Stimulated activated CD8-positive, alpha-beta memory T cell treated with anti-CD3 and anti-CD28 coated beads, Interleukin-7, amount 100 ng/mL, for 1 hour (primary cell): ENCODE measurements around the gene SNRNP35.
"Not testable (repeated sequence)": the region's sequence is repeated elsewhere in the genome, so short reads cannot be mapped to it uniquely, and the experiment has no call there.

ENCODE experiments used
- DNase-seq, 2 donors: peaks; one replicate each; pipeline ENCODE4 v3.0.0-alpha.2; 2020; ENCODE audit warnings: low read depth in 2 of 2

Gene SNRNP35

DNA sequence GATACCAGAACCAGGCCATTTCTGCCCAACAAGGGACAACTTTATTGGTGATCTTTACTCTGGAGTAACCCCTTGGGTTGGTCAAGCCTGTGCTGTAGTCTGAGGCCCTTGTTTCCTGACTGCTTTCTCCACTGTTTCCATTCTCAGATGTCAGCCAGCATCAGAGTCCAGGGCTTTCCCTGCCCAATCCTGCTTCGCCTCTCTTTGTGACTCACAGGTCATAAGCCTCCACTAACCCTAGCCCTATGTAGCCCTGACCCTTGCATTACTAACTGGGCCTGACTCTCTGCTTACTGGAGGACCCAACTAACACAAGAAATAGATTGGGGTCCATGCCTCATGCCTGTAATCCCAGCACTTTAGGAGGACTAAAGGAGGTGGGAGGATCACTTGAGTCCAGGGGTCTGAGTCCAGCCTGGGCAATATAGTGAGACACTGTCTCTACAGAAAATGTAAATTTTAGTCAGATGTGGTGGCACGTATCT is 8.6 kb upstream of the SNRNP35 start:
- no peak for DNase-seq

DNA sequence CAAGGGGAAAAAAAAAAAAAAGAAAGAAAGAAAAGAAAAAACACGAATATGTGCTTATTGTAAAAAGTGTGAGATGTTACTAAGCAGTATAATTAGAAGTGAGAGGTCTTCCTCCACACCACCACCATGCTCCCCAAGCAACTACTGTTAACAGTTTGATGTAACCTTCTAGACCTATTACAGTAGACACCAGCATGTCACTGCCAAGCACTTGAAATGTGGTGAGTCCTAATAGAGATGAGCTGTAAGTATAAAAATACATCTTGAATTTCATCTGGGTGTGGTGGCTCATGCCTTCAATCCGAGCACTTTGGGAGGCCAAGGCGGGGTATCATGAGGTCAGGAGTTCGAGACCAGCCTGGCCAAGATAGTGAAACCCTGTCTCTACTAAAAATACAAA is 8.1 kb upstream of the SNRNP35 start:
- DNase-seq, result no peak

DNA sequence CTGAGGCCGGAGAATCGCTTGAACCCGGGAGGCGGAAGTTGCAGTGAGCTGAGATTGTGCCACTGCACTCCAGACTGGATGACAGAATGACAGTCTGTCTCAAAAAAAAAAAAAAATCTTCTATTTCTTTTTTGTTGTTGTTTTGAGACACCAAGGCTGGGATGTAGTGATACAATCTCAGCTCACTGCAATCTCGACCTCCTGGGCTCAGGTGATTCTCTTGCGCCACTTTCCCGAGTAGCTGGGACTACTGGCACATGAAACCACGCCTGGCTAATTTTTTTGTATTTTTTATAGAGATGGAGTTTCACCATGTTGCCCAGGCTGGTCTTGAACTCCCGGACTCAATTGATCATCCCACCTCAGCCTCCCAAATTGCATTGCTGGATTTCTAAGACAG is 7.3 kb upstream of the SNRNP35 start:
- no peak for DNase-seq

DNA sequence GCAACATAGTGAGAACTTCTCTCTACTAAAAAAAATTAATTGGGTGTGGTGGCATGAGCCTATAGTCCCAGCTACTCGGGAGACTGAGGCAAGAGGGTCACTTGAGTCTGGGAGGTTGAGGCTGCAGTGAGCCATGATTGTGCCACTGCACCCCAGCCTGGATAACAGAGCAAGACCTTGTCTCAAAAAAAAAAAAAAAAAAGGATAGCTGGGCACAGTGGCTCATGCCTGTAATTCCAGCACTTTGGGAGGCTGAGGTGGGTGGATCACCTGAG is 5.7 kb upstream of the SNRNP35 start:
- DNase-seq, result not testable (repeated sequence)

DNA sequence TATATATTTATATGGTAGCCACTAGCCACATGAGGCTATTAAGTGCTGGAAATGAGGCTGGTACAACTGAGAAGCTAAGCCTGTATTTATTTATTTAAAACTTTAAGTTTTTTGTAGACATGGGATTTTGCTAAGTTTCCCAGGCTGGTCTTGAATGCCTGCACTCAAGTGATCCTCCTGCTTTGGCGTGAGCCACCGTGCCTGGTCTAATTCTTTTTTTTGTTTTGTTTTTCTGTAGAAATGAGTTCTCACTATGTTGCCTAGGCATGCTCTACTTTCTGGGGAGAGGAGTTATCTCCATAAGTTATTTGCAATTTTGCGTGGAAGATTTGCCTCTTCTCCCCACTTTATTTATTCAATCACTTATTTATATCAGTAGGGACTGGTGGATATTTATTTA is 4.8 kb upstream of the SNRNP35 start:
- DNase-seq, result no peak

DNA sequence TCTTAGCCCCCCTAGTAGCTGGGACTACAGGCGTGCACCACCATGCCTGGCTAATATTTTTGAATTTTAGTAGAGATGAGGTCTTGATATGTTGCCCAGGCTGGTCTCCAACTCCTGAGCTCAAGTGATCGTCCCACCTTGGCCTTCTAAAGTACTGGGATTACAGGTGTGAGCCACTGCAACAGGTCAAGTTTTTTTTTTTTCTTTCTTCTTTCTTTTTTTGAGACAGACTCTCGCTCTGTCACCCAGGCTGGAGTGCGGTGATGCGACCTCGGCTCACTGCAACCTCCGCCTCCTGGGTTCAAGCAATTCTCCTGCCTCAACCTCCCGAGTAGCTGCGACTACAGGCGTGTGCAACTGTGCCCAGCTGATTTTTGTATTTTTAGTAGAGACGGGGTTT is 5.2 kb downstream of the SNRNP35 start:
- not testable (repeated sequence) for DNase-seq

DNA sequence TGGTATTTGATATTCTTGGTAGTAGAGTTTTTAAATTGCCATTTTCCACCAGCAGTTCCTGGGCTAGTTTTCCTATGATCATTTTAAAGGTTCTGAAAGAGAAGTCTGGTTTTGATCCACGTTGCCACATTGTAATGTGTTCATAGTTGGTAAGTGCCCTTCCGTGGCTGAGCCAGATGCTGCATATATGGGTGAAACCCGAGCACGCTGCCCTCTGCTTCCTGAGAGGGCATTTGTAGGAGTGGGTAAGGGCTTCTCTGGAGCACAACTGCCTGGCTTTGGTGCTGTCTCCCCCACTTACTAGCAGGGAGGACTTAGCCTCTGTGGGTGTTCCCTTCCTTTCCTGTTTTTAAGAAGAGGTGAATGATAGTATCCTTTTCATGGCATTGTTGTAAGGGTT is 7.1 kb downstream of the SNRNP35 start:
- DNase-seq, result no peak

DNA sequence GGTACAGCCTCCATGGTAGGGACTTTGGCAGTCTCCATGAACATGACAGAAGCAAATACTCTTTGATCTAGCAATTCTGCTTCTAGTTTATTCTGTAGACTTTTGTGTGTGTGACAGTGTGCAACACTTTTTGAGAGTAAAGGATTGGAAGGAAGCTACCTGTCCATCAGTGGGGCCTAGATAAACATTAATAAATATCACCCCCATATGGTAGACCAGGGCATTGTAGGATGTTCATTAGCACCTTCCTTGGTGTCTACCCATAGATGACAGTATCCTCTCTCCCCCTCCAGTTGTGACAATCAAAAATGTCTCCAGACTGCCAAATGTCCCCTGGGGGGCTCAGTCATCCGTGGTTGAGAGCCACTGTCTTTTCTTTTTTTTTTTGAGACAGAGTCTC is 10.8 kb downstream of the SNRNP35 start:
- DNase-seq, result no peak

DNA sequence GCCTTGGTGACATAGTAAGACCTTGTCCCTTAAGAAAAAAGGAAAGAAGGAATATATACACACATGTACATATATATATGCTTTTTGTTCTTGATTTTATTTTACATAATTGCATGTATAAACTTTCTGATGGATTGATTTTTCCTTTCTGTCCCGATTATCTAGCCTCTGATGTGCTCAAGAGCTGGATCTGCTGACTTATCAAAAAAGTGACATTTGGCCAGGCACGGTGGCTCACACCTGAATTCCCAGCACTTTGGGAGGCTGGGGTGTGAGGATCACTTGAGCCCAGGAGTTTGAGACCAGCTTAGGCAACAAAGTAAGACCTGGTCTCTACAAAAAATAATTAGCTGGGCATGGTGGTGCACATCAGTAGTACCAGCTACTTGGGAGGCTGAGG is 12.0 kb downstream of the SNRNP35 start:
- no peak for DNase-seq

DNA sequence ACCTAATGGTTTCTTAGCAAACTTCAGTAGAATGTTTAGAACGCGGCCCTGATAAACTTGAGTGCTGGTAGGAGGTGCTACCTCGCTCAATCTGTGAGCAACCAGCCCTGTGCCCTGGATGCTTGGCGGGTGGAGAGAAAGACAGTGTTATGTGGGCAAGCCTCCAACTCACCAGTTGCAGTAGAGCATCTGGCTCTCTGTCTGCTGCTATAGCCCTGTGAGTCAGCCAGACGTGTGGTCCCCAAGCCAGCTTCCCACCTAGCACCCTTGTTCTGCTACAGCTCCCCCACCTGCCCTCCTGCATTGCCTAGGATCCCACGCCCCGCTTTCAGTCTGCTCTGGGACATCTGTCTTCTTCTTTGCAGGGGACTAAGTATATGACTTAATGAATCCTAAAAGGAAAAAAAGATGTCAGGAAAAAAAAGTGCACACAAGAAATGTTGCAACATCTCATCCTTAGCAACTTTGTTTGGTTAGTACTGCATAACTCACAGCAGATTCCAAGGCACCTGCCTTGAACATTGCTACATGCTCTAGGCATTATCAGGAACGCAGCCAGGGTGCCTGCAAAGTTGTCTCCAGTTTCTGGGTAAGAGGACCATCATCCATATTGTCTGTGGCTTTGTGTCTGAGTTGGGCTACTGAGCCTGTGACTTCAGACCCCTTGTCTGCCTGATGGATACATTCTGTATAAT is 13.6 kb downstream of the SNRNP35 start:
- no peak for DNase-seq

DNA sequence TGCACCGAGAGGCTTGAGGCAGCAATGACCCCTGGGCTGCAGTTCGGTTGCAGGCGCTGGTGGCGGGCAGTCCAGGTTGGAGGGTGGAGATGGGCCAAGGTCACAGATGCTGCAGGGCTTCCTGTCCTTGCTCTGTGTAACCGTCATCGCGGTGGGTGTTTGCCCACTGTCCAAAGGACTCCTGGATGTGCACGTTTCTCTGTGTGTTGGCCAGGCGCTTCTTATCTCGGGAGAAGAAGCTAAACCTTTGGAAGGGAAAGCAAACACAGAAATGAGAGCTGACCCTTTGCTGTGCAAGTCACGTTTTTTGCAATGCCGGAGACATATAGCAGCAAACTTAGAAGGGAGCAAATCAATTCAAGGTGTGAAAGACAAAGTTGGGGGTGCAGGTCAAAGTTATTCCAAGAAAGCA is 14.5 kb downstream of the SNRNP35 start:
- no peak for DNase-seq

DNA sequence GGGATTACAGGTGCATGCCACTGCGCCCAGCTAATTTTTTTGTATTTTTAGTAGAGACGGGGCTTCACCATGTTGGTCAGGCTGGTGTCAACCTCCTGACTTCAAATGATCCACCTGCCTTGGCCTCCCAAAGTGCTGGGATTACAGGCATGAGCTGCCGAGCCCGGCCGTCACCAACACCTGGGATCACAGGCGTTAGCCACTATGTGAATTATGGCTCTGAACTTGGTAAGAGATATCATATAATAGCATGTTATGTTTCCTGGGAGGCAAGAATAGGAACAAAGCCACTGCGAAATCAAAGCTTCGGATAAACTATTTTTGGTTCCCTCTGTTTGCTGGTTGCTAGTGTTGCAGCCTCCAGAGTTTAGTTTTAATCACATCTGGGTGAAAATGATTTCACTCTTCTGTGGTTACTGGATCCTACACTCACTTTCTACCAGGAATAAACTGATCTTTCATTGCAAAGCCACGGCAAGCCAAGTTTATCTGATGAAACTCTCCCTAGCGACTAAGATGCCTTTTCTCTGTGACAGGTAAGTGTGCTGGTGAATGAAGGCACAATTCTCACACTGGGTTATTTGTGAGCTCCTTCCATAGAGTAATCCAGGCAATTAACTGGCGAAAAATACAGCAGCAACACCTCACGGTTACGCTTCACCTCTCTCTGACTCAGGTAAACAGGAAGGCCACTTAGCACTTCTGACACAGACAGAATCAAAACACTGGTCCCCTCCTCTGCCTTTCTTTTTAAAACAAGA is 16.7 kb downstream of the SNRNP35 start:
- no peak for DNase-seq

DNA sequence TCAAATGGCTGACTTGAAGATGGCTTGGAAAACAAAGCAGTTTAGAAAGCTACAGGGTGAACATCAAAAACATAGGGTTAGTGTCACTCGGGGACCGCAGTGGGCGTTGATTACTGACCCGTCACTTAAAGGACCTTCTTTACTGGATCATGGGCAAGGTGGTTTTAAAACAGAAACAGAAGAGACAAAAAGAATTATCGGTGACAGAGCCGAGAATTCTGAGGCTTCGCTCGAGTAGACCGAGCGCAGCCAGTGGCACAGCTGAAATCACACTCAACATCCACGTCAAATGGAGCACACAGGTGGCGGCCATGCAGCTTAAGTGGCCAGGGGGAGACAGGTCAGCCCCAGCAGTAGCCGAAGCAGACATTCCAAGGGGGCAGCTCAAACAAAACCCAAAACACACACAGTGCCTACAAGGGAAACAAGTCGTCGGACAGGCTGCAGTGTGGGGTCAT is 17.3 kb downstream of the SNRNP35 start:
- DNase-seq, result no peak

DNA sequence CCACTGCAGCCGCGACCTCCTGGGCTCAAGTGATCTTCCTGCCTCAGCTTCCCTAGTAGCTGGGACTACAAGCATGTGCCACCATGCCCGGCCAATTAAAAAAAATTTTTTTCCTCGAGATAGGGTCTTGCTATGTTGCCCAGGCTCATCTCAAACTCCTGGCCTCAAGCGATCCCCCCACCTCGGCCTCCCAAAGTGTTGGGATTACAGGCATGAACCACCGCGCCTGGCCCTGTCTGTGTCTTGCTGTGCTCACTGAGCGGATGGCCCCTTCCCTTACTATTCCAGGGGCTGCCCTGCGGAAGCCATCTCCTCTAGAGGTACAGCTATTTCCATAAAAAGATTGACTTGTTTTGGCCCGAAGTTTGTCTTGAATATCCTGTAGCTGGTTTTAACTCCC is 20.1 kb downstream of the SNRNP35 start:
- DNase-seq, result no peak

DNA sequence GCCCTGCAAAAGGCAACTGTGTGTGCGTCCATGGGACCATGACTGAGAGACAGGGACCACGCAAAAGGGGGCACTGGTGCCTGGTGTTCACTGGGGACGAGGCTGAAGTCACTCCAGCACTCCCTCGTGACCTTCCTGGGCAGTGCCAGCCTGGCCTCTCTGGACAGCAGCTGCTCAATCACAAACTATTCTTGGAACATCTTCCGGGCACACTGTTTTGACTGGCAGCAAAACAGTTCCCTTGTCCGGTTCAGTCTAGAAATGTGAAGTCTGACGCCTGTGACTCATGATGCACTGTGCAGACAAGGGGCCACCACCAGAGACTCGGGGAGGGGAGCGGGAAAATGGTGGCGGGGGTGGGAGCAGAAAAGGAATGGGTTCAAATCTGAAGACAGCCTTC is 20.8 kb downstream of the SNRNP35 start:
- DNase-seq, result no peak

DNA sequence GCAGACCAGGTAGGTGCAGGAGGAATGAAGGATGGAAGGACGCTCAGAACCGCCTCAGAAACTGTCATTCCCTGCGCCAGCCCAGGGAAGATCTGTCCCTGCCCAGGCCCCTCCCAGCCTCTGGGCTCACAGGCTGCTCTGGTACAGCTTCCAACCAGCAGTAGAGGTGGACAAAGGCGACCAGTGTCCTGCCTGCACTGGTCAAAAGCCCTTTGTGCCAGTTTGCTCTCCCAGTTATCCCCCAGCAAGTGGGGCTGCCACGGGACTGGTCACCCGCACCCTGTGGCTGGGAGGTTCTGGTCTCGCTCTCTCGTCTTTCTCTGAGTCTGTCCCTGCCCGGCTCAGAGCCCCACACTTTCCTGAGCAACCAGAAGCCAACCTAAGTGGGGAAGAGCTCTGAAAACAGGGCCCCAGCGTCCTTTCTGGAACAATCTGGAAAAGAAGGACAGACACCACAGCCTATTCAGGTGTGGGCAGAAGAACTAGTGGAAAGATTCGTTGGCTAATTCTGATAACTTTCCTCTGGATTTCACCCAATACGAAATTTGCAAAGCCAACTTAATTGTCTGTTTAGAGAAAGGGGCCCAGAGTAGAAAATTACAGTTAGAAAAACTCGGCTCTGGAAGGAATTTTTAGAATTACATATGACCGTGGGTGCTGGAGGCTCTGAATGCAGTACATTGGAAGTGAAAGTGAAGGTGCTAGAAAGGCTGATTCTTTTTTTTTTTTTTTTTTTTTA is 21.7 kb downstream of the SNRNP35 start:
- DNase-seq, result no peak

DNA sequence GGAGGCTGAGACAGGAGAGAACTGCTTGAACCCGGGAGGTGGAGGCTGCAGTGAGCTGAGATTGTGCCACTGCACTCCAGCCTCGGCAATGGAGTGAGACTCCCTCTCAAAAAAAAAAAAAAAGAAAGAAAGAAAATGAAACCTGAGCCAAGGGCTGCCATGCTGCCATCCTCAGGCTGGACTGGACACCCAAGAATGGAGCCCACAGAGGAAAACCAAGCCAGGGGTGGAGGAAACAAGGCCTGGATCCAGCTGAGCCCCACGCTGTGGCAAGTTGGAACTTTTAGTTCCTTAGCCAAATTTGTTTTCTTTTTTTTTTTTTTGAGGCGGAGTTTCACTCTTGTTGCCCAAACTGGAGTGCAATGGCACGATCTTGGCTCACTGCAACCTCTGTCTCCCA is 23.3 kb downstream of the SNRNP35 start:
- not testable (repeated sequence) for DNase-seq

DNA sequence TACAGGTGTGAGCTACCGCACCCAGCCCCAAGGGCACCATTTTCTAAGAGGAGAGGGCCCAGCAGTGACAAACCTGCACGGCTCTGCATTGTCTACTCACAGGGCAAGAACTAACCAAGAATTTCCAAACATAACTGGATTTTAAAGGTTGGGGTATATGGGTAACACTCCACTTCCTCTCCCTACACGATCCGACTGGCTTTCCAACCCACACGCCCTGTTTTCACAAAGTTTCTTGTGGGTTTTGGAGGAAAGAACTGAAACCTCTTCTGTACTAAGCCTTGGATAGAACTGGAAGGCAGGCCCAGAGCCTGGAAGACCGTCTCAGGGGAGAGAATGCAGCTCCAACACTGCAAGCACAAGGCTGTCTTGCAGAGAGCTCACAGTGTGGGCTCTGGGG is 24.9 kb downstream of the SNRNP35 start:
- no peak for DNase-seq

DNA sequence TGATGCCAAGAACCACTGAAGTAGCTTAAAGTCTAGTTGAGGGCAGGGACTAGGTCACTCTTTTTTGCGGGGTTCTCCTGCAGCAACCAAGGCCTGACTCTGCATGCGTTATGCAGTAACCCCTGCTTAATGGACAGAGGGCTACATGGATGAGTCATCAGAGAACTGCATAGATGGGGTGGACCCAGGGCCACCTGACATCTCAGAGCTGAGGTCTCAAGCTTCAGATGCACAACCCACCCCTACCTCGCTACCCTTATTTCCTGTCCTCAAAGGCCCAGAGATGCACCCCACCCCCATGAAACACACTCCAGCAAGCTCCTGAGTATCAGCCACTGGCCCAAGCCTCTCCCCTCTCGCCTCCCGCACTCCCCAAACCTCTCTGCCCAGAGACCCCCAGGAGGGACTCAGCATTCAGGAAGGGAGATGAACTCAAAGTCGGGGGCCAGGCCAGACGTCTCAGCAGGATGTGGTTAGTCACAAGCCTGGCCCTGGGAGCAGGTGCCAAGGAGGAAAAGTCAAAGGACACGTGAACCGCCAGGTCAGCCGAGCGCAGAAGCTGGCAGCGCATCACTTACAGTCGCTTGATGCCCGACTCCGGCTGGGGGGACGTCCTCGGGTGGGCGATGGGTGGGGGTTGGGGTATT is 25.8 kb downstream of the SNRNP35 start:
- DNase-seq, result no peak

DNA sequence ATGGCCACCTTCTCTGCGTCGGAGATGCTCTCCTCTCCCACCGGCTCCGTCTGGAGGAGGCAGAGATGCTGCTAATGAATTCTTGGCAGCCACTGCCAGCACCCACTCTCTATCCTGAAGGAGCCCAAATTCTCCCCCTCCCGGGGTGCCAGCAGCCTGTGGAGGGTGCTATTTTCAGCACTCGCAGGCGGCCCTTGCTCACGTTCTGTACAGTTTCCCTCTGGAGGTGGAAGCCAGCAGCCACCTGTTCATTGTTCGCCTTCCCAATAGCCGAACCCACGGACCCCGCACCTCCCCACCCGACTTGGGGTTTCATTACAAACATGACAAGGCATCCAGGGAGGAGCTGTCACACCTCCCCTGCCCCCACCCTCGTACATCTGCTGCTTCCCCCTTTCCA is 27.8 kb downstream of the SNRNP35 start:
- DNase-seq, result no peak

DNA sequence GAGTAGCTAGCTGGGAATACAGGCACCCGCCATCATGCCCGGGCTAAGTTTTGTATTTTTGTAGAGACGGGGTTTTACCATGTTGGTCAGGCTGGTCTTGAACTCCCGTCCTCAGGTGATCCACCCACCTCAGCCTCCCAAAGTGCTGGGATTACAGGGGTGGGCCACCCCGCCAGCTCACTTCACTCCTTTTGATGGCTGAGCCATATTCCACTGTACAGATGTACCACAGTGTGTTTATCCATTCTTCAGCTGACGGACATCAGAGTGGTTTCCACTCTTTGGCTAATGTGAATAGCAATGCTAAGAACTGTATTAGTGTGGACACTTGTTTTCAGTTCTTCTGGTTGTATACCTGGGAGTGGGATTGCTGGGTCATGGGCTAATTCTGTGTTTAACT is 29.5 kb downstream of the SNRNP35 start:
- DNase-seq, result no peak

DNA sequence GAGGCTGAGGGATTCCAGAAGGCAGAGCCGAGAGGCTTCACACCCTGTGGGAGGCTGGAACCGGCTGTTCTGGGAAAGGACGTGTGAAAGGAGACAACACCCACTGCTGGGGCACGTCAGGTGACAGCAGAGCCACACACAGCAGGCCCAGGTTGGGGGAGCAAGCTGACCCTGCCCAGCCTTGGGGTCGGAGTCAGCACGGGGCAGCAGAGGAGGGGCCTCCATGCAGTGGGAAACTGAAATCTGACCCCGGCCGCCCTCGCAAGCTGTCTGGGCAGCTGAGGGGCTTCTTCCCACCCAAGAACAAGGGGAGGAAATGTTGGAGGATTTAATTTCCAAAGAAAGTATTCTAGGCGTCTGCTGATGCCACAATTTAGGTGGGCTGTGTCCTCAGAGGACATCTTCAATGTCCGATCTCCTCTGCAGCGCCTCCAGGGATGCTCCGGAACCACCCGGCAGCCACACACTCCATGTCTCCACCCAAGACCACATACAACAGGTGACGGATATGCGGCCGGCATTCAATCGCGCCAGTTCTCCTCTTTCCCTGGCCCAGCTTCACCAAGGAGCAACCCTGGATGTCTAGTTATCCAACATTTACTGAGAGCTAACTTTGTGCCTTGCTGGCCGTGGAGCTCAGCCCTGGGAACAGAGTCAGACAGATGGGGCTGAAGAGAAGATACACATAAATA is 30.7 kb downstream of the SNRNP35 start:
- DNase-seq, result no peak
